GM12872 (cell line): ENCODE measurements around the gene ZMIZ1.

Experiments
- TF ChIP-seq, protein P1 (sequence below): IDR thresholded peaks from 3 replicates; pipeline ENCODE4 v1.5.1; 2011; ENCODE audit warnings: low read depth, mild to moderate bottlenecking, low read length, moderate library complexity; ENCODE audit not compliant: insufficient read depth

ZMIZ1 gene

DNA sequence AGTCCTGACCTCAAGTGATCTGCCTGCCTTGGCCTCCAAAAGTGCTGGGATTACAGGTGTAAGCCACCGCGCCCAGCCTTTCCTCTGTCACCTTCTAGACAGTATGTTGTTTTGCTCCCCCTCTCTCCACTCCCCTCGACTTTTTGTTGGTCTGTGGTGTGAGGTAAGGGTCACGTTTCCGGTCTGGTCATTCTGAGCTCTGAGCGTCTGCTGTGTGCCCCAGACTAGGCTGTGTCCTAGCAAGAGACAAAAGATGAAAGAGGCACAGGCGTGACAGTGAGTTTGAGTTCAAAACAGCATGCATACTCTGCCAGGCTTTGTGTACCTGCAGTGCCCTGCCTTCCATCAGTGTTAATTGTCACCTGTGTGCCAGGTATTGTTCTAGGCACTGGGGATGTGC is 191.1 kb downstream of the ZMIZ1 start:
- TF ChIP-seq, protein P1, sequence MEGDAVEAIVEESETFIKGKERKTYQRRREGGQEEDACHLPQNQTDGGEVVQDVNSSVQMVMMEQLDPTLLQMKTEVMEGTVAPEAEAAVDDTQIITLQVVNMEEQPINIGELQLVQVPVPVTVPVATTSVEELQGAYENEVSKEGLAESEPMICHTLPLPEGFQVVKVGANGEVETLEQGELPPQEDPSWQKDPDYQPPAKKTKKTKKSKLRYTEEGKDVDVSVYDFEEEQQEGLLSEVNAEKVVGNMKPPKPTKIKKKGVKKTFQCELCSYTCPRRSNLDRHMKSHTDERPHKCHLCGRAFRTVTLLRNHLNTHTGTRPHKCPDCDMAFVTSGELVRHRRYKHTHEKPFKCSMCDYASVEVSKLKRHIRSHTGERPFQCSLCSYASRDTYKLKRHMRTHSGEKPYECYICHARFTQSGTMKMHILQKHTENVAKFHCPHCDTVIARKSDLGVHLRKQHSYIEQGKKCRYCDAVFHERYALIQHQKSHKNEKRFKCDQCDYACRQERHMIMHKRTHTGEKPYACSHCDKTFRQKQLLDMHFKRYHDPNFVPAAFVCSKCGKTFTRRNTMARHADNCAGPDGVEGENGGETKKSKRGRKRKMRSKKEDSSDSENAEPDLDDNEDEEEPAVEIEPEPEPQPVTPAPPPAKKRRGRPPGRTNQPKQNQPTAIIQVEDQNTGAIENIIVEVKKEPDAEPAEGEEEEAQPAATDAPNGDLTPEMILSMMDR, result no peak

DNA sequence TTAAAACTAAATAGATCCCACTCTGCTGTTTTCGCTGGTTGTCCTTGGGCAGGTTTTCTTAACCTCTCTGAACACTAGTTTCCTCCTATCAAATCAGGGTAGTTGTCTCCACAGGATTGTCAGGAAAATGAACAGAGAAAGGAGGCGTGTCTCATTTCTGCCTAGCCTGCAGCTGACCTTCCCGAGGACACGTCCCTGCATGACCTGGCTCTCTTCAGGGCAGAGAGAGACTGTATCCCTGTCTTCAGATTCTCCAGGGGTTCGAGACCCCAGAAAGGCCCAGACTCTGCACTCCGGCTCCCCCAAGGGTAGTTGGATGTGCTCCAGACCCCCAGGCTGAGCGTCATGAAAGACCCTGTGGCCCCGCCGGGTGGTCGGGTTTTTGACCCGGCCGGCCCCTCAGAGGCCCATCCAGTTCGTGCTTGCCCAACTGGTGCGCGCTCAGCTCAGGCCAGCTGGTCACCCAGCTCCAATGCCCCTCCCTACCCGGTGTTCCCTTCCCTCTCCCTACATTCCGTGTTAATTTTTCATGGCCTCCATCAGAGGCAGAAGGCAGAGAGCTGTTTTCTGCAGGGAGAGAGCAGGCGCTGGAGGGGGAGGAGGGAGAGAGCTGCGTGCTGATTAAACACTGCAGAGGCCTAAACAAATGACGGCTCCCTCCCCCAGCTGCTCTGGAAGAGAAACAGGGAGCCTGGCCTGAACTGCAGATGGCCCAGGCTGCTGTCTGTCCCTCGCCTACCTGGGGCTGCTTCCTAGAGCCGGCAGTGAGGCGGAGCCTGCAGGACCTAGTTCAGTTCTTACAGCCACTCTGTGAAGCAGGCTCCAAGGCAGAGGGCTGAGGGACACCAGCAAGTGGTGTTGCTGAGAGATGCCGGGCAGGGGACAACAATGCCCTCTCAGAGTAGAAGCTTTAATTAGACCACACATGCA is 192.3 kb downstream of the ZMIZ1 start:
- TF ChIP-seq, protein P1, result no peak

DNA sequence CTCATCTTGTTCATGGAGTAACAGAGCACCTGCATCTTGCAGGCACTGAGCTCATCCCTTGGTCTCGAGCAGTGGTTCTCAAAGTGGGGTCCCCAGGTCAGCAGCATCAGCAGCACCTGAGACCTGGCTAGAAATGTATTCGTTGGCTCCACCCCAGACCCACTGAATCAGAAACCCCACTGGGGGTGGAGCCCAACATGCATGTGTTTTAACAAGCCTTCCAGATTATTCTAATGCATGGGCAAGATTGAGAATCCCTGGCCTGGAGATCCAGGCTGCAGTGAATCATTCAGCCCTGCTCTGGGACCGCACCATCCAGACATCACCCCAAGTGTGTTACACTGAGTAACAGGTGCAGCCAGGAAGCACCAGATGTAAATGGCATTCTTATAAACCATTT is 193.4 kb downstream of the ZMIZ1 start:
- TF ChIP-seq, protein P1, result no peak

DNA sequence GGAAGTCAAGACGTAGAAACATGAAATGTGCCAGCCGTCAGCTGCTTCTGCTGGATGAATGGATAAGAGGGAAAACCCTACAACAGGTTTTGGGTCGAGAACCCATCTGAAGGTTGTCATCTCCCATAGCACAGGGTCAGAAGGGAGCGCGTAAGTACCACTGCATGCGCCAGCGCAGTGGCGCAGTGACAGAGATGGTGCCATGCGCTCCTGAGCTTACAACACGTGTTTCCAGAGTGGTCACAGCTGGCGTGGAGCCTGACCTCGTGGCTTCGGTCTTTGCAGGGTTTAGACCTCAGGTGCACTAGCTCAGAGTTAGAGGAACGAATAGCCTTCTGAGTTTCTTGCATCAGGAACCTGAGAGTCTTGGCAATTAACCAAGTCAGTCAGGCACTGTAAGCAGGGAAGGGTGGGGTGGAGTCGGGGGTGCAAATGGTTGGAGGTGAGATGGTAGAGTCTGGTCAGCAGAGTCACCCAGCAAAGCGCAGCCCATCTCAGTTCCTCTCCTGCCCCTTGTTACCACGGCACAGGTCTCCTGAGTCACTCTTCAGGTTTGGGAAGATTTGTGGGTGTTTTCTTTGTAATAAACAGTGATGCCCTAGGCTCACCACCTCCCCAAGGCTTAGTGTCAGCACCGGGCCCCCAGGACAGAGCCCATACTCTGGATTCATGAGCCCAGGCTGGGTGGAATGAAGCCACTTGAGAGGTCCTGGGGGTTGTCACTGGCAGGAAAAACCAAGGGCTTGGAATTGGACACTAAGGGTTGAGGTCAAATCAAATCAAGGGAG is 194.4 kb downstream of the ZMIZ1 start:
- TF ChIP-seq, protein P1, result no peak

DNA sequence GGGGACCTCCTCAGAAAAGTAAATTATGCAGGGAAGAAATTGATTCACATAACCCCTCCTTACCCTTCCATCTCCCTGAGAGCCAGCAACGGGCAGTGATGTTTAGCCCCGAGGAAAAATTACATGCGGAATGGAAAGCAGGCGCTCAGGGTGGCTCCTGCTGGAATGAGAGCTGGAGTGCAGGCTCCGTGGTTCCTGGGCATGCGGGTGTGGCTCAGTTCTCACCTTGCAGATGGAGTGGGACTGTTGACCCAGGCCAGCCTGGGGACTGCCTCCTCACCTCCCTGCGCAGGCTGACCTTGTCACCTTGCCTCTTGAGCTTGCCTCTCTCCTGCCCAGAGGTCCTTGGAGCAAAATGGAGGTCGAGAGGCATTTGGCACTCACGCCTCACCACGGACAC is 195.2 kb downstream of the ZMIZ1 start:
- TF ChIP-seq, protein P1, result no peak

DNA sequence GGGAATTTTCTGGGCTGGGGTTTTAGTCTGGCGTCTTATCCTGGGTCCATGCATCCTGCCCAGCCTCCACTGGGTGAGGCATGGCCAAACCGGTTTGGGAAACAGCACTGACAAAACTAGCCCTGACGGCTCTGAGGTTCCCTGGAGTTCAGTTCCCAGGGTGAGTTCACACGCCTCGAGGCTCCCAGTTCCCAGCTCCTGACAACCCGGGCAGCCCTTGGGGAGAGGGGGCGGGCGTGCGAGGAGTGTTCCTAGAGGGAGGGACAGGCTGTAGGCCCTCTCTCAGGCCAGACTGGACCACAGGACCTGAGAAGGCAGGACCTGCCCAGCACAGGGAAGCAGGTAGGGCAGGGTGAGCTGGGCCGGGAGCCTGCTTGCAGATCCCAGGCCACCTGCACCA is 196.2 kb downstream of the ZMIZ1 start:
- TF ChIP-seq, protein P1, result no peak

DNA sequence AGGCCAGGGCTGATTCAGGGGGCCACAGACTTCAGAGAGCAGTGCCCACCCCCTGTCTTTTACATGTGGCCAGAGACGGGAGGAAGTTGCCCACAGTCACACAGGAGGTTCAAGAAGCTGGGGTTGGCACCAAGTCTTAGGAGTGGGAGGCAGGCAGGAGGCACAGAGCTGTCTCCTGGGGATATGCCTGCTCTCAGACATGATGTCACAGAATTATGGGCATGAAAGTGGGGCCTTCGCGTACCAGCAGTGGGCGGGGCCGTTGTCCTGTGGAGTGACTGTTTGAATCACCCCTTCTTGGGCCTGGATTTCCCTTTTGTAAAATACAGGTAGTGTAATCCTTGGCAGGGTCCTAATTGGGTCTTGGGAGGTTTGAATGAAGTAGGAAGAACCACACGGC is 197.3 kb downstream of the ZMIZ1 start:
- TF ChIP-seq, protein P1, result no peak
